IMR-90 (cell line): ENCODE data around the gene CDH23. TPM values are rescaled to one million over a fixed set of nuclear protein-coding genes. Genes with fewer than 3 reads are reported as not detected.

Experiments used
- ATAC-seq: fragments of 200-7000 bp; cut with Tn5 transposase; 2 replicates; pipeline ENCODE4 v1.9.1; 2020; ENCODE audit warnings: low read depth, mild to moderate bottlenecking, moderate library complexity
- BruUV-seq: library from RNA; stranded (reverse); fragments of 400-500 nt; replicated peaks from 2 replicates; lab custom pipeline; 2021; lab: Mats Ljungman, UMichigan
- CTCF ChIA-PET: fragments of 300-600 bp; formaldehyde crosslinking; extraction: SDS; loops from one replicate; lab custom pipeline; 2021; ENCODE audit warnings: antibody characterized with exemption; lab: Yijun Ruan, JAX
- POLR2A ChIA-PET: fragments of 300-600 bp; sonication (Branson Sonifier 250); formaldehyde crosslinking; loops from one replicate; lab custom pipeline; 2022; ENCODE audit warnings: antibody characterized with exemption; ENCODE audit not compliant: unreplicated experiment; lab: Charles Lee
- DNase-seq: peaks from one replicate; pipeline ENCODE4 v3.0.0; 2013
- H2AFZ ChIP-seq: replicated peaks from 2 replicates; pipeline ENCODE3; 2013; ENCODE audit warnings: low read length, mild to moderate bottlenecking; ENCODE audit not compliant: poor library complexity
- H2AK5ac ChIP-seq: 2 replicates; pipeline ENCODE4 v1.6.1; 2013; ENCODE audit warnings: low read depth, low read length, inconsistent platforms
- H2AK9ac ChIP-seq: replicated peaks from 2 replicates; pipeline ENCODE3; 2013; ENCODE audit warnings: mild to moderate bottlenecking, low read depth, low read length, moderate library complexity; ENCODE audit not compliant: poor library complexity
- H2BK120ac ChIP-seq: 2 replicates; pipeline ENCODE4 v1.6.1; 2013; ENCODE audit warnings: low read depth, low read length, inconsistent platforms
- H2BK15ac ChIP-seq: 3 replicates; pipeline ENCODE4 v1.6.1; 2013; ENCODE audit warnings: low read depth, low read length, inconsistent platforms
- H2BK20ac ChIP-seq: 2 replicates; pipeline ENCODE4 v1.6.1; 2013; ENCODE audit warnings: low read depth, mild to moderate bottlenecking, inconsistent platforms, low read length, moderate library complexity
- H2BK5ac ChIP-seq: 2 replicates; pipeline ENCODE4 v1.6.1; 2013; ENCODE audit warnings: mild to moderate bottlenecking, low read depth, low read length, inconsistent platforms; ENCODE audit not compliant: poor library complexity, severe bottlenecking
- H3K14ac ChIP-seq: replicated peaks from 2 replicates; pipeline ENCODE4 v1.6.1; 2013; ENCODE audit warnings: low read depth, low read length, inconsistent platforms
- H3K18ac ChIP-seq: 2 replicates; pipeline ENCODE4 v1.6.1; 2013; ENCODE audit warnings: low read depth, low read length, control low read depth
- H3K23ac ChIP-seq: 2 replicates; pipeline ENCODE4 v1.6.1; 2013; ENCODE audit warnings: low read depth, low read length, inconsistent platforms
- H3K27ac ChIP-seq: 2 replicates; pipeline ENCODE4 v1.5.1; 2013; ENCODE audit warnings: mild to moderate bottlenecking, control low read depth, low read length; ENCODE audit not compliant: insufficient read depth
- H3K27me3 ChIP-seq: 2 replicates; pipeline ENCODE4 v1.6.1; 2013; ENCODE audit warnings: low read length; ENCODE audit not compliant: control insufficient read depth, insufficient read depth
- H3K36me3 ChIP-seq: 2 replicates; pipeline ENCODE4 v1.6.1; 2013; ENCODE audit warnings: low read length, mixed read lengths; ENCODE audit not compliant: control insufficient read depth, insufficient read depth
- H3K4ac ChIP-seq: 2 replicates; pipeline ENCODE4 v1.6.1; 2013; ENCODE audit warnings: low read depth, low read length, inconsistent platforms
- H3K4me1 ChIP-seq: 2 replicates; pipeline ENCODE4 v1.6.1; 2013; ENCODE audit warnings: low read length, mixed read lengths; ENCODE audit not compliant: control insufficient read depth, insufficient read depth
- H3K4me2 ChIP-seq: 2 replicates; pipeline ENCODE4 v1.6.1; 2013; ENCODE audit warnings: low read depth, mild to moderate bottlenecking, control low read depth, low read length, moderate library complexity
- H3K4me3 ChIP-seq: 2 replicates; pipeline ENCODE4 v1.5.1; 2013; ENCODE audit warnings: low read depth, mild to moderate bottlenecking, control low read depth, low read length, moderate library complexity; ENCODE audit not compliant: insufficient read depth
- H3K56ac ChIP-seq: 2 replicates; pipeline ENCODE4 v1.6.1; 2013; ENCODE audit warnings: low read length, inconsistent platforms; ENCODE audit not compliant: insufficient read depth; ENCODE audit errors: extremely low read depth
- H3K79me1 ChIP-seq, 2 experiments: 2 replicates each; pipeline ENCODE4 v1.6.1; 2013; ENCODE audit warnings: low read length in 2 of 2, inconsistent platforms in 1 of 2, low read depth in 1 of 2
- H3K9ac ChIP-seq: 2 replicates; pipeline ENCODE4 v1.6.1; 2013; ENCODE audit warnings: low read depth, low read length, control low read depth
- H3K9me1 ChIP-seq: 2 replicates; pipeline ENCODE4 v1.6.1; 2013; ENCODE audit warnings: low read length, inconsistent platforms; ENCODE audit not compliant: insufficient read depth
- H3K9me3 ChIP-seq: 2 replicates; pipeline ENCODE4 v1.6.1; 2013; ENCODE audit warnings: low read length; ENCODE audit not compliant: control insufficient read depth, insufficient read depth
- H4K20me1 ChIP-seq: 2 replicates; pipeline ENCODE4 v1.6.1; 2013; ENCODE audit warnings: low read length, inconsistent platforms; ENCODE audit not compliant: insufficient read depth
- H4K5ac ChIP-seq: 2 replicates; pipeline ENCODE4 v1.6.1; 2013; ENCODE audit warnings: mild to moderate bottlenecking, low read depth, low read length, control low read depth
- H4K8ac ChIP-seq, 2 experiments: 2 replicates each; pipeline ENCODE4 v1.6.1; 2013; ENCODE audit warnings: low read depth in 2 of 2, low read length in 2 of 2, control low read depth in 1 of 2, inconsistent platforms in 1 of 2
- H4K91ac ChIP-seq: 2 replicates; pipeline ENCODE4 v1.6.1; 2013; ENCODE audit warnings: low read depth, low read length, inconsistent platforms; ENCODE audit not compliant: insufficient read depth
- POLR2A ChIP-seq: IDR thresholded peaks from 2 replicates; pipeline ENCODE4 v1.6.1; 2012; ENCODE audit warnings: mild to moderate bottlenecking, low read depth, low read length
- WGBS, 2 experiments: methylation state at CpG; one replicate each; pipeline versions ENCODE4 v1.1.5 to v1.1.7; 2013; ENCODE audit warnings: missing lambda C conversion rate in 2 of 2; ENCODE audit not compliant: insufficient read length in 1 of 2; ENCODE audit errors: extremely low coverage in 2 of 2; 5-methylcytosine and 5-hydroxymethylcytosine counted together
- dilution Hi-C: fragments of 300-500 bp; cut with HindIII; formaldehyde crosslinking; loops from one replicate; pipeline ENCODE4 v1.14.3; 2018; ENCODE audit warnings: low sequenced_read_pairs; ENCODE audit not compliant: unreplicated experiment
- in situ Hi-C: fragments of 300-500 bp; cut with MboI; formaldehyde crosslinking; loops from 3 replicates; pipeline ENCODE4 v1.14.3; 2019; ENCODE audit warnings: low sequenced_read_pairs, inconsistent platforms, mixed read lengths
- intact Hi-C: fragments of 100-400 bp; cut with micrococcal nuclease; formaldehyde crosslinking; loops from 2 replicates; pipeline ENCODE4 v1.10.0; 2022
- polyA plus RNA-seq, 3 experiments: library from polyadenylated mRNA; depleted of rRNA; stranded (reverse); fragments of >200 nt; gene quantifications; 2 replicates each; pipeline ENCODE4 v1.2.3, GENCODE V29; 2012; ENCODE audit warnings: low replicate concordance in 1 of 3
- total RNA-seq: library from RNA; depleted of rRNA; stranded (reverse); fragments of >200 nt; gene quantifications from 2 replicates; pipeline ENCODE4 v1.2.3, GENCODE V29; 2012

CDH23 gene
- total and polyA plus RNA-seq, 2 of the 4 experiments (the other 2 are of a cell fraction) = under 0.01 to 0.03 TPM

DNA sequence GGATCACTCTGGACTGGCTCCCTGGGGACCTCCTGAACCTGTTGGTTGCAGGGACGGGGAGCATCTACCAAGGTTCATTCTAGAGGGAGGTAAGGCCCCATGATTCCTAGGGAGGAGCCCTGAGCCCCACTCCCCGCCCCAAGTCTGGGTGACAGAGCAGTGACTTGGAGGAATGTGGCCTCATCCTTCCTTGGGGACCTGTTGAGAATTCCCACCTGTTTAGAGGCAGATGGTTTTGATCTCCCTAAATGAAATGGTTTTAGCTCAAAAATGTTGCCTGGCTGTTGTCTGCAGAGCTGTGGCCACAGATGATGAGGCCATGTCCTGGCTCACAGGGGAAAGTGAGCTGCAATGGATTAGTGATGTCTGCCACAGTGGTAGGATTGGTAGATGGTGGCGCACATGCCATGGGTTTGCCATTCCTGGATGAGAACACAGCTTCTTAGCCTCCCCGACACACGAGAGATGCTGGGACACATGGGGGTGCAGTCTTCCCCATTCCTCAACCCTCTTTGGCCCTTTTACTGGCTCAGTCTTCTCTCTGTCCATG lies 310.6 kb downstream of the CDH23 start:
- H2AK9ac ChIP-seq = no peak overlapping the region
- H4K5ac ChIP-seq = no peak overlapping the region
- whole genome bisulfite sequencing, 2 experiments = 76% methylated on average over 3 of the region's 5 CpGs; no CpG with 5 or more reads in 1 of the 2 experiments
- peaks cover 2% of the 10 kb centered on the region; the same call in 1 of the 2 replicates for H3K9me3 ChIP-seq
- H3K4ac ChIP-seq = no peak overlapping the region
- BruUV-seq = no TSS peak
- H3K23ac ChIP-seq = no peak overlapping the region
- intact Hi-C loops (no loop called here), in situ Hi-C loops (no loop called here), dilution Hi-C loops (no loop called here)
- POLR2A ChIA-PET = no interaction called here
- no peak overlapping the region for H2AFZ ChIP-seq
- H4K8ac ChIP-seq = no peak overlapping the region
- no peak overlapping the region for H3K56ac ChIP-seq
- no peak overlapping the region for H4K91ac ChIP-seq
- H2AK5ac ChIP-seq = no peak overlapping the region
- H3K4me3 ChIP-seq = no peak overlapping the region
- ATAC-seq (no peak), DNase-seq (no peak)
- no peak overlapping the region for H3K27ac ChIP-seq
- no peak overlapping the region for H3K4me2 ChIP-seq
- H3K36me3 ChIP-seq = no peaks in the 10 kb centered on the region
- no peak overlapping the region for H3K9ac ChIP-seq
- no peaks in the 10 kb centered on the region for H3K9me1 ChIP-seq
- H3K4me1 ChIP-seq = no peaks in the 10 kb centered on the region
- H2BK15ac ChIP-seq = no peak overlapping the region
- no peak overlapping the region for H3K14ac ChIP-seq
- H4K20me1 ChIP-seq = no peaks in the 10 kb centered on the region
- H3K18ac ChIP-seq = no peak overlapping the region
- H2BK5ac ChIP-seq = no peak overlapping the region
- peaks cover 37% of the 10 kb centered on the region for H3K27me3 ChIP-seq
- no peak overlapping the region for H2BK20ac ChIP-seq
- no peak overlapping the region for H2BK120ac ChIP-seq
- CTCF ChIA-PET = interaction anchor here (1.3 to 1.7 kb wide), 2 partner anchors 11 kb away, joined by 4 to 5 read pairs; no protein-coding TSS in a partner anchor
- no peaks in the 10 kb centered on the region for H3K79me1 ChIP-seq
- TF ChIP-seq POLR2A = no peak
